GM18505 (cell line): ENCODE results near the gene GPRC5D.

ENCODE experiments used
- ATAC-seq: cut with Tn5 transposase; IDR thresholded peaks from one replicate; pipeline ENCODE4 v1.9.1; 2021; ENCODE audit not compliant: unreplicated experiment
- POLR2A ChIP-seq: IDR thresholded peaks from 4 replicates; pipeline ENCODE4 v1.6.1; 2011; ENCODE audit warnings: borderline replicate concordance; ENCODE audit not compliant: insufficient read depth, insufficient read length; ENCODE audit errors: extremely low read depth

GPRC5D gene

GRCh38 chr12:12952036-12952435 lies at the start of gene GPRC5D:
TSS of gene GPRC5D (minus strand) at chr12:12952170. CDS start at chr12:12950384, 1,786 bp downstream.
- ATAC-seq, result no peak
- no peak for TF ChIP-seq POLR2A

GRCh38 chr12:13001775-13002040 lies 49.7 kb upstream of the GPRC5D start:
- no peak for ATAC-seq
- no peak for TF ChIP-seq POLR2A

- no peak for TF ChIP-seq POLR2A
- peak; percentile 15 for ATAC-seq
Measured at GRCh38 chr12:13000925-13001774, 49.2 kb upstream of the GPRC5D start.

- no peak for TF ChIP-seq POLR2A
- peak; percentile 31 for ATAC-seq
Measured at GRCh38 chr12:13000616-13000924, 48.6 kb upstream of the GPRC5D start.

GRCh38 chr12:12999959-13000615 lies 48.1 kb upstream of the GPRC5D start, which contains the start of gene HEBP1:
TSS of gene HEBP1 (minus strand) at chr12:13000265. CDS start at chr12:13000114, 151 bp downstream.
- ATAC-seq, result peak; percentile 87
- no peak for TF ChIP-seq POLR2A

GRCh38 chr12:12999271-12999958 lies 47.4 kb upstream of the GPRC5D start:
- no peak for TF ChIP-seq POLR2A
- ATAC-seq, result no peak

- TF ChIP-seq POLR2A, result no peak
- ATAC-seq, result no peak
Measured at GRCh38 chr12:12998248-12998647, 46.3 kb upstream of the GPRC5D start.

- no peak for TF ChIP-seq POLR2A
- ATAC-seq, result no peak
Measured at GRCh38 chr12:12997734-12998133, 45.8 kb upstream of the GPRC5D start.

GRCh38 chr12:12997156-12997555 lies 45.2 kb upstream of the GPRC5D start:
- ATAC-seq, result no peak
- TF ChIP-seq POLR2A, result no peak

GRCh38 chr12:12996209-12996608 lies 44.2 kb upstream of the GPRC5D start:
- TF ChIP-seq POLR2A, result no peak
- ATAC-seq, result no peak

GRCh38 chr12:12995088-12995487 lies 43.1 kb upstream of the GPRC5D start:
- TF ChIP-seq POLR2A, result no peak
- ATAC-seq, result no peak

- no peak for ATAC-seq
- no peak for TF ChIP-seq POLR2A
Measured at GRCh38 chr12:12993367-12993766, 41.4 kb upstream of the GPRC5D start.

GRCh38 chr12:12992418-12993130 lies 40.6 kb upstream of the GPRC5D start:
- no peak for TF ChIP-seq POLR2A
- ATAC-seq, result no peak
